Trophoblast cell (in vitro differentiated cells and primary cell): Measurements from ENCODE around the gene BCL2L11.

Experiments used
- DNase-seq, 2 donors: peaks; one replicate each; pipeline ENCODE4 v3.0.0-alpha.2; 2016
- H2AFZ ChIP-seq: 2 replicates; pipeline ENCODE4 v1.6.1; 2013; ENCODE audit warnings: low read length, moderate library complexity, mild to moderate bottlenecking; ENCODE audit not compliant: insufficient read depth, poor library complexity
- H2AK5ac ChIP-seq: 2 replicates; pipeline ENCODE4 v1.6.1; 2013; ENCODE audit warnings: mild to moderate bottlenecking, low read length
- H2BK120ac ChIP-seq: 2 replicates; pipeline ENCODE4 v1.6.1; 2013; ENCODE audit warnings: low read length, mild to moderate bottlenecking, moderate library complexity; ENCODE audit not compliant: insufficient read depth, poor library complexity
- H2BK12ac ChIP-seq: 2 replicates; pipeline ENCODE4 v1.6.1; 2013; ENCODE audit warnings: mild to moderate bottlenecking, low read length, moderate library complexity
- H2BK5ac ChIP-seq: 2 replicates; pipeline ENCODE4 v1.6.1; 2013; ENCODE audit warnings: low read length, low read depth, moderate library complexity, mild to moderate bottlenecking; ENCODE audit not compliant: poor library complexity
- H3K14ac ChIP-seq: 2 replicates; pipeline ENCODE4 v1.6.1; 2013; ENCODE audit warnings: mild to moderate bottlenecking, low read length
- H3K18ac ChIP-seq: 2 replicates; pipeline ENCODE4 v1.6.1; 2013; ENCODE audit warnings: mild to moderate bottlenecking, low read length
- H3K23ac ChIP-seq: 2 replicates; pipeline ENCODE4 v1.6.1; 2013; ENCODE audit warnings: low read length
- H3K27ac ChIP-seq: 2 replicates; pipeline ENCODE4 v1.5.1; 2013; ENCODE audit warnings: low read depth, mild to moderate bottlenecking, inconsistent platforms, low read length, moderate library complexity
- H3K27me3 ChIP-seq: 2 replicates; pipeline ENCODE4 v1.6.1; 2013; ENCODE audit warnings: inconsistent platforms, mild to moderate bottlenecking, low read length, moderate library complexity; ENCODE audit not compliant: insufficient read depth
- H3K36me3 ChIP-seq, 2 experiments: 1 replicate in 1 of 2; 2 replicates in 1 of 2; pipeline ENCODE4 v1.6.1; 2013; ENCODE audit warnings: low read length in 2 of 2, mild to moderate bottlenecking in 2 of 2, moderate library complexity in 1 of 2; ENCODE audit not compliant: insufficient read depth in 2 of 2, control insufficient read depth in 1 of 2
- H3K4ac ChIP-seq: 2 replicates; pipeline ENCODE4 v1.6.1; 2013; ENCODE audit warnings: low read depth, mild to moderate bottlenecking, low read length, moderate library complexity
- H3K4me1 ChIP-seq, 2 experiments: 1 replicate in 1 of 2; 2 replicates in 1 of 2; pipeline ENCODE4 v1.6.1; 2013; ENCODE audit warnings: low read length in 2 of 2, mild to moderate bottlenecking in 2 of 2, moderate library complexity in 1 of 2; ENCODE audit not compliant: insufficient read depth in 2 of 2, control insufficient read depth in 1 of 2
- H3K4me2 ChIP-seq: 2 replicates; pipeline ENCODE4 v1.6.1; 2013; ENCODE audit warnings: inconsistent platforms, mild to moderate bottlenecking, low read length, moderate library complexity
- H3K4me3 ChIP-seq: 2 replicates; pipeline ENCODE4 v1.5.1; 2013; ENCODE audit warnings: mild to moderate bottlenecking, low read depth, low read length, inconsistent platforms
- H3K79me1 ChIP-seq: one replicate; pipeline ENCODE4 v1.6.1; 2013; ENCODE audit warnings: low read length
- H3K79me2 ChIP-seq: 2 replicates; pipeline ENCODE4 v1.6.1; 2013; ENCODE audit warnings: low read length, mild to moderate bottlenecking; ENCODE audit not compliant: control insufficient read depth, insufficient read depth, poor library complexity
- H3K9ac ChIP-seq: 2 replicates; pipeline ENCODE4 v1.6.1; 2013; ENCODE audit warnings: mild to moderate bottlenecking, low read length
- H3K9me3 ChIP-seq: 2 replicates; pipeline ENCODE4 v1.6.1; 2013; ENCODE audit warnings: low read depth, mild to moderate bottlenecking, control low read depth, inconsistent platforms, low read length; ENCODE audit not compliant: insufficient read depth
- H4K12ac ChIP-seq: 2 replicates; pipeline ENCODE4 v1.6.1; 2013; ENCODE audit warnings: low read depth, mild to moderate bottlenecking, low read length, moderate library complexity
- H4K8ac ChIP-seq: 2 replicates; pipeline ENCODE4 v1.6.1; 2013; ENCODE audit warnings: low read depth, mild to moderate bottlenecking, low read length, moderate library complexity
- H4K91ac ChIP-seq: one replicate; pipeline ENCODE4 v1.6.1; 2013; ENCODE audit warnings: low read depth, mild to moderate bottlenecking, low read length, moderate library complexity
- WGBS: extraction: QIAGEN DNeasy Blood & Tissue Kit; methylation state at CpG from one replicate; pipeline ENCODE4 v1.1.7; 2013; ENCODE audit warnings: missing lambda C conversion rate; ENCODE audit not compliant: insufficient read length, insufficient coverage; ENCODE audit errors: extremely low coverage; 5-methylcytosine and 5-hydroxymethylcytosine counted together

Gene BCL2L11

DNA sequence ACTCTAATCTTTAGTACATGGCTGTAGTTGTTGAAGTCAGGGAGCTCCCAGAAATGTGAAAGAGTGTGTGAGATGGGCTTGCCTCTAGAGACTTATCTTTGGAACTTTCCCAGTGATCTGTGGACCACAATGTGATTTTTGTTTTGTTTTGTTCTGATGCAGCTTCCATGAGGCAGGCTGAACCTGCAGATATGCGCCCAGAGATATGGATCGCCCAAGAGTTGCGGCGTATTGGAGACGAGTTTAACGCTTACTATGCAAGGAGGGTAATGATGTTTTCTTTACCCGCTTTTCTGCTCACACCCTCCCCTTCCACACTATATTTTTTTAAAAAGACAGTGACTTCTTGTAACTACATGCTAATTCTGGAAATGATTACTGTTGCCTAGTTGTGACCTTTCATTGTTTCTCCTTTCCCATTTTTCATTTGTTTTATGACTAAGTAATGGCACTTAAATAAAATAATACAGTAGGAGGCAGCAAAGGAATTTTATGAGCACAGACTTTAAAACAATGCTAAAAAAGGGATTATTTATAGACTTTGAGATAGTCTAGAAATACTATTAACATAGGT is 29.3 kb downstream of the BCL2L11 start:
- Histone ChIP-seq H2BK120ac (no peak overlapping the region), H2AFZ (no peak overlapping the region), H4K12ac (no peak overlapping the region), H3K9me3 (peaks cover 1% of the 10 kb centered on the region), H3K36me3 (peaks cover 28 to 40% of the 10 kb centered on the region in 2 experiments), H2BK5ac (no peak overlapping the region), H3K4me3 (no peak overlapping the region), H3K79me1 (no peaks in the 10 kb centered on the region), H3K14ac (no peak overlapping the region), H3K23ac (no peak overlapping the region), H3K4me1 (peaks cover 0 to 2% of the 10 kb centered on the region in 2 experiments), H3K9ac (no peak overlapping the region), H3K27me3 (no peaks in the 10 kb centered on the region), H3K4ac (peak overlapping the region; percentile 64), H2AK5ac (no peak overlapping the region), H4K8ac (no peak overlapping the region), H3K18ac (no peak overlapping the region), H3K27ac (no peak overlapping the region), H2BK12ac (no peak overlapping the region), H3K4me2 (no peak overlapping the region), H4K91ac (no peak overlapping the region), H3K79me2 (peaks cover 2% of the 10 kb centered on the region)
- no CpG with 5 or more reads among the region's 7 CpGs for WGBS
- DNase-seq = no peak

DNA sequence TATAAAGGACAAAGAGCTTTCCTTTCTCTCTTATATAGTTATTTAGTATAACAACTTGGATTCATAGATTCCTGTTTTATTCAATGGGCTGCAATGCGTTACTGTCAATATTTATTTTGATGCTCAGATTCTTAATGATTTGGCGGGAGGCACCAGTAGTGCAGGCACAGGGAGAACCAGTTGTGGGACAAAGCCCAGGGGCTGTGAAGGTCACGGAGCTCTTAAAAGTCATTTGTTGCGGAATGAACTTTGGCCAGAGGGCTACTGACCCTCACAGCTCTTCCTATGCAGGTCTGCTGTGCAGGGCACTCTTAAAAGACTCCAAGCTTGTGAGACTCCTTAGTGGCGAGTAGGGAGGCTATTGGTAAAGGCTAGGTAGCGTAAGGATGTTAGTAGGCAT is 34.0 kb downstream of the BCL2L11 start:
- no peak overlapping the region for H2AFZ ChIP-seq
- H2BK5ac ChIP-seq = no peak overlapping the region
- H3K27ac ChIP-seq = no peak overlapping the region
- peaks cover 8 to 13% of the 10 kb centered on the region in 2 experiments for H3K4me1 ChIP-seq
- DNase-seq = no peak
- H4K91ac ChIP-seq = no peak overlapping the region
- no peak overlapping the region for H2BK120ac ChIP-seq
- no peak overlapping the region for H3K4ac ChIP-seq
- no peak overlapping the region for H3K4me3 ChIP-seq
- no peak overlapping the region for H2BK12ac ChIP-seq
- H3K18ac ChIP-seq = no peak overlapping the region
- no peak overlapping the region for H3K4me2 ChIP-seq
- no peak overlapping the region for H4K12ac ChIP-seq
- WGBS = no CpG with 5 or more reads among the region's 6 CpGs
- no peak overlapping the region for H4K8ac ChIP-seq
- H3K27me3 ChIP-seq = no peaks in the 10 kb centered on the region
- peaks cover 51 to 64% of the 10 kb centered on the region in 2 experiments for H3K36me3 ChIP-seq
- H3K9me3 ChIP-seq = peaks cover 1% of the 10 kb centered on the region
- no peak overlapping the region for H2AK5ac ChIP-seq
- H3K79me2 ChIP-seq = peaks cover 2% of the 10 kb centered on the region
- no peak overlapping the region for H3K9ac ChIP-seq
- no peak overlapping the region for H3K14ac ChIP-seq
- peaks cover 4% of the 10 kb centered on the region for H3K79me1 ChIP-seq
- H3K23ac ChIP-seq = no peak overlapping the region

DNA sequence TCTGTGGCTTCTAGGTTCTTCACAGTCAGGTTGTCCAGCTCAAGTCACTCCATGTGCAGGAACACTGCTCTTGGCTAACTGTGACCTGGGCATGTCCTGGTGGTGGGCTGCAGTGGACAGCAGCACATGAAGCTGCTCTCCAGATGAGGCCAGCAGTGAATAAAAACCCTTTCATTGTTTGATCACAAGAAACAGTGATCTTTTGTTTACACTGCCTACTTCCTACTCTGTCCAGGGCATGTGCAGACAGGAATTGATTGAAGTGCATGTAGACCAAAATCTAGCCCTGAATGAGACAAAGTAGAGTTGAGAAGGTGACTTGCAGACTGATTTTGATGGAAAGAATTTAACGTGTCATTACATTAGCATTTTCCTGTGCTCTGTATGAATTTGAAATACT is 34.9 kb downstream of the BCL2L11 start:
- H3K79me1 ChIP-seq = peaks cover 9% of the 10 kb centered on the region
- peaks cover 4% of the 10 kb centered on the region for H3K79me2 ChIP-seq
- no peak overlapping the region for H3K4ac ChIP-seq
- H3K23ac ChIP-seq = no peak overlapping the region
- H2BK12ac ChIP-seq = no peak overlapping the region
- no peak overlapping the region for H3K14ac ChIP-seq
- H3K4me2 ChIP-seq = no peak overlapping the region
- no peak overlapping the region for H2BK120ac ChIP-seq
- no peak overlapping the region for H3K9ac ChIP-seq
- no peak overlapping the region for H2BK5ac ChIP-seq
- peaks cover 52 to 65% of the 10 kb centered on the region in 2 experiments for H3K36me3 ChIP-seq
- H2AFZ ChIP-seq = no peak overlapping the region
- DNase-seq = no peak
- no peak overlapping the region for H4K91ac ChIP-seq
- H3K9me3 ChIP-seq = peaks cover 1% of the 10 kb centered on the region
- no peak overlapping the region for H3K4me3 ChIP-seq
- no peak overlapping the region for H2AK5ac ChIP-seq
- H3K27ac ChIP-seq = no peak overlapping the region
- no CpG with 5 or more reads among the region's 1 CpG for WGBS
- no peak overlapping the region for H3K18ac ChIP-seq
- no peaks in the 10 kb centered on the region for H3K27me3 ChIP-seq
- no peak overlapping the region for H4K12ac ChIP-seq
- H3K4me1 ChIP-seq = peaks cover 14 to 21% of the 10 kb centered on the region in 2 experiments
- no peak overlapping the region for H4K8ac ChIP-seq

- no peaks in the 10 kb centered on the region for H3K27me3 ChIP-seq
- no peak overlapping the region for H2AFZ ChIP-seq
- no peak overlapping the region for H3K4me2 ChIP-seq
- no peak overlapping the region for H3K27ac ChIP-seq
- peaks cover 1% of the 10 kb centered on the region for H3K9me3 ChIP-seq
- H3K4me3 ChIP-seq = no peak overlapping the region
- H3K4me1 ChIP-seq = peaks cover 14 to 23% of the 10 kb centered on the region in 2 experiments
- no CpG with 5 or more reads among the region's 8 CpGs for WGBS
- H3K36me3 ChIP-seq = peaks cover 50 to 65% of the 10 kb centered on the region in 2 experiments
- H2BK120ac ChIP-seq = no peak overlapping the region
- no peak overlapping the region for H3K14ac ChIP-seq
- H4K8ac ChIP-seq = no peak overlapping the region
- peaks cover 4% of the 10 kb centered on the region for H3K79me2 ChIP-seq
- no peak overlapping the region for H3K4ac ChIP-seq
- no peak overlapping the region for H4K12ac ChIP-seq
- no peak overlapping the region for H2AK5ac ChIP-seq
- no peak overlapping the region for H3K23ac ChIP-seq
- DNase-seq = no peak
- no peak overlapping the region for H2BK12ac ChIP-seq
- no peak overlapping the region for H4K91ac ChIP-seq
- H2BK5ac ChIP-seq = no peak overlapping the region
- H3K18ac ChIP-seq = no peak overlapping the region
- no peak overlapping the region for H3K9ac ChIP-seq
- peaks cover 11% of the 10 kb centered on the region for H3K79me1 ChIP-seq
These were observed 35.8 kb downstream of the BCL2L11 start for GRCh38 chr2:111156529-111156928.
